ENCODE results near the gene MAP3K2.
"Not testable (repeated sequence)": the region's sequence is repeated elsewhere in the genome, so short reads cannot be mapped to it uniquely, and the experiment has no call there.

Gene MAP3K2

DNA sequence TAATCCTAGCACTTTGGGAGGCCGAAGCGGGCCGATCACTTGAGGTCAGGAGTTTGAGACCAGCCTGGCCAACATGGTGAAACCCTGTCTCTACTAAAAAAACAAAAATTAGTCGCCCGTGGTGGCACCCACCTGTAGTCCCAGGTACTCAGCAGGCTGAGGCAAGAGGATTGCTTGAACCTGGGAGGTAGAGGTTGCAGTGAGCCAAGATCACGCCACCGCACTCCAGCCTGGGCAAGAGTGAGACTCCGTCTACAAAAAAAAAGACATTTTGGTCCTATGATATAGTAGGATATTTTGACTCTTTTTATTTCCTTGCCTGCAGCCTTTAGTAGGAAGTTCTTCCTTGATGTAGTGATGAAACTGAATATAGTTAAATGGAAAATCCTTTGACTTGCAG lies 21.9 kb upstream of the MAP3K2 start:
- not testable (repeated sequence) for H3K4me3 ChIP-seq
- peak overlapping the region in 7 of 21 experiments; percentile 32 to 84 (median 71) for H3K27ac ChIP-seq

GRCh38 chr2:127408807-127409099 lies 21.0 kb upstream of the MAP3K2 start:
- H3K27ac ChIP-seq = peak overlapping the region; percentile 31 to 98 (median 94)
- peak overlapping the region in 4 of 7 experiments; percentile 43 to 51 (median 44) for H3K4me3 ChIP-seq

- peak overlapping the region; percentile 29 to 51 (median 44) for H3K4me3 ChIP-seq
- peak overlapping the region; percentile 65 to 98 (median 94) for H3K27ac ChIP-seq
Observed at GRCh38 chr2:127408004-127408806, 20.4 kb upstream of the MAP3K2 start.

- Histone ChIP-seq H3K4me3 (peak overlapping the region in 6 of 7 experiments; percentile 8 to 51 (median 44)), H3K27ac (peak overlapping the region in 20 of 21 experiments; percentile 53 to 98 (median 88))
Observed at GRCh38 chr2:127407661-127408003, 19.9 kb upstream of the MAP3K2 start.

DNA sequence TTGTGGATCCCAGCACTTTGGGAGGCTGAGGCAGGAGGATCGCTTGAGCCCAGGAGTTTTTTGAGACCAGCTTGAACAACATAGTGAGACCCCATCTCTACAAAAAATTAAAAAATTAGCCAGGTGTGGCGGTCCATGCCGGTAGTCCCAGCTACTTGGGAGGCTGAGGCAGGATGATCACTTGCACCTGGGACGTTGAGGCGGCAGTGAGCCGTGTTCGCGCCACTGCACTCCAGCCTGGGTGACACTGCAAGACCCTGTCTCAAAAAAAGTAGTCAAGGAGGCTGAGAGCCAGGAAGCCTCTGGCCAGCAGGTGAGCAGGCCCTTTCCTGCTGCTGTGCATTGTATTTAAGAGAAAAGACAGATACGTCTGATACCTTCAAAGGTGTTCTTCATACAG lies 19.3 kb upstream of the MAP3K2 start:
- Histone ChIP-seq H3K27ac (peak overlapping the region in 13 of 21 experiments; percentile 53 to 98 (median 92)), H3K4me3 (no peak overlapping the region)

DNA sequence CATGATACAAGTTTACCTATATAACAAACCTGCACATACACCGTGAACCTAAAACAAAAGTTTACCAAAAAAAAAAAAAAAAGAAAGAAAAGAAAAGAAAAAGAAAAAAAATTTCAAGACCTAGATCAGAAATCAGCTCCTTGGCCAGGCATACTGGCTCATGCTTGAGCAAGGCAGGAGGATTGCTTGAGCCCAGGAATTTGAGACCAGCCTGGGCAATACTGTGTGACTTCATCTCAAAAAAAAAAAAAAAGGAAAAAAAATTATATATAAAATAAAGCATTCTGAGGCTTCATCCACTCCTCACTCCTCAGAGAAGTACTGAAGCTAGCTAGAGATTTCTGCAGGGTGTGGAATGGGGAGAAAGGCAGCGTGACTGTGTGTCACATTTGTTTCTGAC lies 18.7 kb upstream of the MAP3K2 start:
- H3K27ac ChIP-seq = peak overlapping the region in 6 of 21 experiments; percentile 40 to 98 (median 92)

DNA sequence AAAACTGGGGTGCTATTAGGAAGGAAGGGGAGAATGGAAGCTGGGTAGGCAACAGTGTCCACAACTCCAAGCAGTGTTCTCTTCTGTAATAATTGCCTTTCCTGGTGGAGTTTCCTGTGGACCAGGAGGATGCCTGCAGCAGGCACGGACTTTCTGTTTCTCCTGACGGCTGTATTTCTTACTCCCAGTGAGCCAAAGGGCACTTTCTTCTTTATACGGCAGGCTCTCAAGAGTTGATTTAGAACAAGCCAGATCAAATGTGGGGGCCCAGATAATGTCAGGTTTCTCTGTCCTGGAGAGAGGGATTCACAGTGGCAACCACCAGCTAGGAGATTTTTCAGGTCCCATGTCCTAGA lies 17.5 kb upstream of the MAP3K2 start:
- H3K4me3 ChIP-seq = no peak overlapping the region
- H3K27ac ChIP-seq = peak overlapping the region in 13 of 21 experiments; percentile 13 to 74 (median 57)

More for the DNA sequence above, 18.7 kb upstream of the MAP3K2 start:
- no peak overlapping the region for H3K4me3 ChIP-seq

- peak overlapping the region in 10 of 21 experiments; percentile 22 to 74 (median 50) for H3K27ac ChIP-seq
- no peak overlapping the region for H3K4me3 ChIP-seq
Observed at GRCh38 chr2:127404466-127405254, 16.9 kb upstream of the MAP3K2 start.

DNA sequence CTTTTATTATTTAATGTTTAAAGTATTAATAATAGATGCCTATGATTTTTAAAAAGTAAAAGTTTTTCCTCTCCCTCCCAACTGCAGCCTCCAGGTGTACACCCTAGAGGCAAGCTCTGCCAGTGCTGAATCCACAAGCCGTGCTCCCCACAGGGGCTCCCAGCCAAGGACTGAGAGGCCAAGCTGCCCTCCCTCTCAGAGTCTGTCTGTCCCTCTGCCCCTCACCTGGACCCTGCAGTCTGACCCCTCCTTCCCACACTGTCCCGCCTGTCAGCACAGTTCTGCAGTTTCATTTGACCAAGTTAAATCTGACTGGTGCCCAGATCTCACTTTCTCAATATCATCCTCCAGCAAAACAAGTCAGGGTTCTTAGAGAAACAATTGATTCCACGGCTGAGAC lies 15.7 kb upstream of the MAP3K2 start:
- H3K27ac ChIP-seq = no peak overlapping the region
- no peak overlapping the region for H3K4me3 ChIP-seq

- H3K4me3 ChIP-seq = no peak overlapping the region
- H3K27ac ChIP-seq = peak overlapping the region in 7 of 21 experiments; percentile 12 to 84 (median 30)
Observed at GRCh38 chr2:127401757-127402695, 14.3 kb upstream of the MAP3K2 start.

DNA sequence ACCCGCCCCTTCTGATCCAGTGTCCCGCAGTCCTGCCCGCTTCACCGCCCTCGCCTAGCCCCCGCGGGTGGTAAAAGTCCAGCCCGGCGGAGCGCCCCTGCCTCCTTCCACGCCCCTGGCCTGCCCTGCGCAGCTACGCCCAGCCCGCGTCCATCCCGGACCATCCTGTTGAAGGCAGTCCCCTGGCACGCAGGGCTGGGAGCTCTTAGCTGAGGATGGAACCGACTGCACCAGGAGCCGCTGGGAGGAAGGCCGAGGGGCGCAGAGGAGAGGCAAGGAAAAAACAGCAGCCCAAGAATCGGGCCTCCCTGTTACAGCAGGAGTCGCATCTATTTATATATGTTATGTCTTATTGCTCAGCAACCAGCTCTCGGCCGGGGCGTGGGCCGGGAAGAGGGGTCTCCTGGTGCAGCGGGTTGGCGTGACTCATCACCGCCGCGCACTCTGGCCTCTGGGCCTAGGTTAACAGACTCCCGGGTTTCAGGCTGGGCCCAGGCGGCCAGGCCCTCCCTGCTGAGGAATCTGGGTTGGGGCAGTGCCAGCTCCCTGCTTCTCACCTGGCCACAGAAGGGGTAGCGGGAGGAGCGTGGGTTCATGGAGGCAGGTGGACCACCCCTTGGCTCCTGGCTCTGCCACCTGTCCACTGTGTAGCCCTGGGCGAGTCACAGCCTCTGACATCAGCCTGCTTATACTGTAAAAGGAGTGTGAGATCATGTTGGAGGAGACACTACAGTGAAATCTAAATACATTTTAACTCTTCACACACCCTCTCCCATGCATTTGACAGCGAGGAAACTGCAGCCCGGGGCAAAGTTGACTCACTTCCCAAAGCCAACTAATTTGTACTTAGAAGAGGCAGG lies 13.4 kb upstream of the MAP3K2 start:
- H3K4me3 ChIP-seq = peak overlapping the region in 3 of 7 experiments; percentile 2 to 14 (median 13)
- H3K27ac ChIP-seq = peak overlapping the region in 18 of 21 experiments; percentile 8 to 84 (median 52)

DNA sequence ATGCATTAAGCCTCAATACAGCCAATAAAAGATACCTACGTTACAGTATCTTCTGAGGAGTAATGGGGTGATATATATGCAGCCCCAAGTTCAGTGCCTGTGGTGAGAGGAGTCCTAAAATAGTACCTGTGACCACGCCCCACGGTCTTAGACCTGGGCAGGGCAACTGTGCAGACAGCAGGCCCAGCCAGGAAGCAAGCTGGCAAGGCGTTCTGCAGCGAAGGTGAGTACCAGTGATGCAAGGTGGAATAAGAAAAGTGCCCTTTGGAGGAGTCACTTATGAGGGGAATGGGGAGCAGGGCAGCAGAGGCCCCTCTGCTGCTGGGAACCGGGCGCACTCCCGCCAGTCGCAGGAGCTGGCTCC lies 12.7 kb upstream of the MAP3K2 start:
- Histone ChIP-seq H3K27ac (peak overlapping the region in 18 of 21 experiments; percentile 8 to 84 (median 52)), H3K4me3 (peak overlapping the region in 3 of 7 experiments; percentile 2 to 14 (median 13))

GRCh38 chr2:127398239-127398590 lies 10.4 kb upstream of the MAP3K2 start:
- peak overlapping the region in 13 of 21 experiments; percentile 1 to 73 (median 64) for H3K27ac ChIP-seq
- no peak overlapping the region for H3K4me3 ChIP-seq

GRCh38 chr2:127397568-127398238 lies 9.9 kb upstream of the MAP3K2 start:
- H3K27ac ChIP-seq = peak overlapping the region in 15 of 21 experiments; percentile 1 to 73 (median 64)
- H3K4me3 ChIP-seq = no peak overlapping the region

- H3K27ac ChIP-seq = no peak overlapping the region
- H3K4me3 ChIP-seq = no peak overlapping the region
Observed at GRCh38 chr2:127394492-127394891, 6.7 kb upstream of the MAP3K2 start.

- no peak overlapping the region for H3K27ac ChIP-seq
- no peak overlapping the region for H3K4me3 ChIP-seq
Observed at GRCh38 chr2:127392828-127393578, 5.2 kb upstream of the MAP3K2 start.

GRCh38 chr2:127392133-127392827 lies 4.5 kb upstream of the MAP3K2 start:
- H3K4me3 ChIP-seq = no peak overlapping the region
- peak overlapping the region in 1 of 21 experiments; percentile 12 for H3K27ac ChIP-seq
